Thyroid gland (tissue), 4 donors: ENCODE results near the gene CRX. TPM values are rescaled to one million over a fixed set of nuclear protein-coding genes. Genes with fewer than 3 reads are reported as not detected.

ENCODE experiments used
- DNase-seq, 2 donors: peaks; one replicate each; pipeline ENCODE4 v3.0.0-alpha.2; 2019
- H3K27ac ChIP-seq, 3 donors: fragments of 200-600 bp; sonication (generic); 1 replicate in 2 of 3; 2 replicates in 1 of 3; pipeline ENCODE4 v1.5.1; 2016 to 2019; ENCODE audit warnings: mild to moderate bottlenecking in 1 of 3, moderate library complexity in 1 of 3
- H3K27me3 ChIP-seq: fragments of 200-600 bp; sonication (generic); one replicate; pipeline ENCODE4 v1.5.1; 2019
- H3K36me3 ChIP-seq, 2 donors: fragments of 200-600 bp; sonication (generic); one replicate each; pipeline ENCODE4 v1.5.1; 2016 to 2019
- H3K4me1 ChIP-seq, 2 donors: fragments of 200-600 bp; sonication (generic); one replicate each; pipeline ENCODE4 v1.5.1; 2017 to 2019
- H3K4me3 ChIP-seq, 3 donors: fragments of 200-600 bp; sonication (generic); replicated peaks in 1 of 3; 1 replicate in 2 of 3; 2 replicates in 1 of 3; pipeline ENCODE4 v1.5.1; 2016; ENCODE audit warnings: mild to moderate bottlenecking in 1 of 3
- H3K9me3 ChIP-seq: fragments of 200-600 bp; sonication (generic); one replicate; pipeline ENCODE4 v1.5.1; 2017
- POLR2A ChIP-seq, 2 donors: fragments of 450-650 bp; IDR thresholded peaks; one replicate each; pipeline ENCODE4 v1.6.1; 2017; ENCODE audit warnings: antibody characterized with exemption in 2 of 2, mild to moderate bottlenecking in 2 of 2, moderate library complexity in 1 of 2
- WGBS, 2 donors: methylation state at CpG; one replicate each; pipeline ENCODE4 v1.1.5; 2017; 5-methylcytosine and 5-hydroxymethylcytosine counted together
- intact Hi-C: fragments of 100-400 bp; cut with DNase I; formaldehyde crosslinking; loops from one replicate; pipeline ENCODE4 v1.15.1; 2023
- total RNA-seq, 4 donors: library from RNA; depleted of rRNA; stranded (reverse); fragments of >200 nt; gene quantifications; one replicate each; pipeline ENCODE4 v1.2.3, GENCODE V29; 2016
- TF ChIP-seq, protein P1 (sequence below), 6 experiments: fragments of 200-600 bp in 3 of 6; fragments of 450-650 bp in 3 of 6; sonication (generic) in 3 of 6; IDR thresholded peaks; one replicate each; pipeline ENCODE4 v1.5.1; 2016 to 2019; ENCODE audit warnings: antibody characterized with exemption in 6 of 6, mild to moderate bottlenecking in 2 of 6, inconsistent platforms in 1 of 6, moderate library complexity in 1 of 6

The CRX gene
- total RNA-seq, 4 donors from 2014 or later: not detected

GRCh38 chr19:47839411-47839810 lies 17.7 kb downstream of the CRX start:
- intact Hi-C loops: no loop called here
- H3K4me3 ChIP-seq: no peak overlapping the region
- no peaks in the 10 kb centered on the region for H3K9me3 ChIP-seq
- H3K36me3 ChIP-seq: no peaks in the 10 kb centered on the region
- DNase-seq: no peak
- H3K27ac ChIP-seq: no peak overlapping the region
- no peaks in the 10 kb centered on the region for H3K4me1 ChIP-seq
- 79 to 80% methylated on average over 16 of the region's 16 CpGs for WGBS, 2 donors
- TF ChIP-seq, protein P1, sequence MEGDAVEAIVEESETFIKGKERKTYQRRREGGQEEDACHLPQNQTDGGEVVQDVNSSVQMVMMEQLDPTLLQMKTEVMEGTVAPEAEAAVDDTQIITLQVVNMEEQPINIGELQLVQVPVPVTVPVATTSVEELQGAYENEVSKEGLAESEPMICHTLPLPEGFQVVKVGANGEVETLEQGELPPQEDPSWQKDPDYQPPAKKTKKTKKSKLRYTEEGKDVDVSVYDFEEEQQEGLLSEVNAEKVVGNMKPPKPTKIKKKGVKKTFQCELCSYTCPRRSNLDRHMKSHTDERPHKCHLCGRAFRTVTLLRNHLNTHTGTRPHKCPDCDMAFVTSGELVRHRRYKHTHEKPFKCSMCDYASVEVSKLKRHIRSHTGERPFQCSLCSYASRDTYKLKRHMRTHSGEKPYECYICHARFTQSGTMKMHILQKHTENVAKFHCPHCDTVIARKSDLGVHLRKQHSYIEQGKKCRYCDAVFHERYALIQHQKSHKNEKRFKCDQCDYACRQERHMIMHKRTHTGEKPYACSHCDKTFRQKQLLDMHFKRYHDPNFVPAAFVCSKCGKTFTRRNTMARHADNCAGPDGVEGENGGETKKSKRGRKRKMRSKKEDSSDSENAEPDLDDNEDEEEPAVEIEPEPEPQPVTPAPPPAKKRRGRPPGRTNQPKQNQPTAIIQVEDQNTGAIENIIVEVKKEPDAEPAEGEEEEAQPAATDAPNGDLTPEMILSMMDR (IDR thresholded peaks at IDR 0.05): no peak
- TF ChIP-seq POLR2A (IDR thresholded peaks at IDR 0.05): no peak
- no peaks in the 10 kb centered on the region for H3K27me3 ChIP-seq

- Histone ChIP-seq H3K36me3 (no peaks in the 10 kb centered on the region), H3K27me3 (no peaks in the 10 kb centered on the region), H3K4me3 (no peak overlapping the region), H3K27ac (no peak overlapping the region), H3K4me1 (no peaks in the 10 kb centered on the region), H3K9me3 (no peaks in the 10 kb centered on the region)
- TF ChIP-seq, protein P1 (IDR thresholded peaks at IDR 0.05): no peak
- TF ChIP-seq POLR2A (IDR thresholded peaks at IDR 0.05): no peak
- WGBS, 2 donors: 10 to 20% methylated on average over 10 of the region's 10 CpGs
- DNase-seq: peak; percentile 6 to 20
- intact Hi-C loops: no loop called here
Observed at GRCh38 chr19:47839913-47840312, 18.2 kb downstream of the CRX start.

GRCh38 chr19:47842941-47843340 lies 21.2 kb downstream of the CRX start:
- intact Hi-C loops: no loop called here

DNA sequence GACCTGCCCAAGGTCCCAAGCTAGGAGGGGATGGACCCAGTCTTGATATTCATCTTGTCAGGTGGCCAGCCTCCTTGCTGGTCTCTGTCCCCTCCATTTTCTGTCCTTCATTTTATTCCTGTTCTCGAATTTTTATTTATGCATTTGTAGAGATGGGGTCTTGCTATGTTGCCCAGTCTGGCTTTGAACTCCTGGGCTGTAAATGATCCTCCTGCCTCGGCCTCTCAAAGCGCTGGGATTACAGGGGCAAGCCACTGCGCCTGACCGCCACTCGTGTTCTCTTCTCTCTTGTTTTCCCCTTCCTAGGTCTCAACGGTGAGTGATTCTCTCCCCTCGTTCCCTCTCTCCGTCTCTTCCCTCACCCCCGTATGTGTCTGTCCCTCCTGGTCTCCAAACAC lies 26.7 kb downstream of the CRX start:
- 46 to 50% methylated on average over 10 of the region's 10 CpGs for WGBS, 2 donors
- no peaks in the 10 kb centered on the region for H3K4me1 ChIP-seq
- intact Hi-C loops: no loop called here
- H3K36me3 ChIP-seq: no peaks in the 10 kb centered on the region
- TF ChIP-seq POLR2A (IDR thresholded peaks at IDR 0.05): no peak
- TF ChIP-seq, protein P1 (IDR thresholded peaks at IDR 0.05): no peak
- H3K27ac ChIP-seq: no peak overlapping the region
- DNase-seq: no peak
- H3K27me3 ChIP-seq: peaks cover 7% of the 10 kb centered on the region
- H3K4me3 ChIP-seq: no peak overlapping the region
- H3K9me3 ChIP-seq: no peaks in the 10 kb centered on the region

More at GRCh38 chr19:47842941-47843340, 21.2 kb downstream of the CRX start:
- Histone ChIP-seq H3K4me3 (no peak overlapping the region), H3K27me3 (no peaks in the 10 kb centered on the region), H3K9me3 (no peaks in the 10 kb centered on the region), H3K36me3 (no peaks in the 10 kb centered on the region), H3K27ac (no peak overlapping the region), H3K4me1 (no peaks in the 10 kb centered on the region)
- no peak for DNase-seq
- WGBS, 2 donors: 39 to 40% methylated on average over 5 of the region's 5 CpGs
- TF ChIP-seq POLR2A (IDR thresholded peaks at IDR 0.05): no peak
- TF ChIP-seq, protein P1 (IDR thresholded peaks at IDR 0.05): no peak

DNA sequence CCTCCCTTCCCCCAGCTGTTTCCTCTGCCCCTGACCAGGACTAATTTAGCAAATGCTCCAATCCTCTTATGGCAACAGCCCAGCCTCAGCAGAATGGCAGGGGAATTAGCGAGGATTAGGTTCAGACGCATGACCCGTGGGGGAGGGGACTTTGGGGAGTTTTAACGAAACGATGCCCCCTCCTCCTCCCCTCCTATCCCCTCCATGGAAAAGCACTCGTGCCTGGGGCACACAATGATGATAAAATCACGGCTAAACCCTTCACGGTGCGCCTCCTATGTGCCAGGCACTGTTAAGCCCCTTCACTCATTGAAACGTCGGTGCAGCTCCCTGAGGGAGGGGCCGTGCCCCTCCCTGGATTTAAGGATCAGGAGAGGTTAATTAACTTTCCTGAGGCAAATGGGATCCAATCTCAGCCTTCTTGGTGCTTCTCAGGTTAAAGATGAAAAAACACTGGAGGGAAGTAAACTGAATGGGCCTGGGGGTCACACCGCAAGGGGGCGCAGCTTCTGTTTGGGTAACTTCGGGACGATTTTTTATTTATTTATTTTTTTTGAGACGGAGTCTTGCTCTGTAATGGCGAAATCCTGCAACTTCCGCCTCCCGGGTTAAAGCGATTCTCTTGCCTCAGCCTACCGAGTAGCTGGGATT lies 27.2 kb downstream of the CRX start:
- H3K36me3 ChIP-seq: no peaks in the 10 kb centered on the region
- no peak overlapping the region for H3K4me3 ChIP-seq
- WGBS, 2 donors: 4 to 6% methylated on average over 22 of the region's 22 CpGs
- no peaks in the 10 kb centered on the region for H3K4me1 ChIP-seq
- TF ChIP-seq POLR2A (IDR thresholded peaks at IDR 0.05): no peak
- TF ChIP-seq, protein P1 (IDR thresholded peaks at IDR 0.05): no peak
- DNase-seq: no peak
- H3K27me3 ChIP-seq: peaks cover 7% of the 10 kb centered on the region
- no peak overlapping the region for H3K27ac ChIP-seq
- no peaks in the 10 kb centered on the region for H3K9me3 ChIP-seq
- intact Hi-C loops: no loop called here
